Measurements from ENCODE around the gene ABR.

DNA sequence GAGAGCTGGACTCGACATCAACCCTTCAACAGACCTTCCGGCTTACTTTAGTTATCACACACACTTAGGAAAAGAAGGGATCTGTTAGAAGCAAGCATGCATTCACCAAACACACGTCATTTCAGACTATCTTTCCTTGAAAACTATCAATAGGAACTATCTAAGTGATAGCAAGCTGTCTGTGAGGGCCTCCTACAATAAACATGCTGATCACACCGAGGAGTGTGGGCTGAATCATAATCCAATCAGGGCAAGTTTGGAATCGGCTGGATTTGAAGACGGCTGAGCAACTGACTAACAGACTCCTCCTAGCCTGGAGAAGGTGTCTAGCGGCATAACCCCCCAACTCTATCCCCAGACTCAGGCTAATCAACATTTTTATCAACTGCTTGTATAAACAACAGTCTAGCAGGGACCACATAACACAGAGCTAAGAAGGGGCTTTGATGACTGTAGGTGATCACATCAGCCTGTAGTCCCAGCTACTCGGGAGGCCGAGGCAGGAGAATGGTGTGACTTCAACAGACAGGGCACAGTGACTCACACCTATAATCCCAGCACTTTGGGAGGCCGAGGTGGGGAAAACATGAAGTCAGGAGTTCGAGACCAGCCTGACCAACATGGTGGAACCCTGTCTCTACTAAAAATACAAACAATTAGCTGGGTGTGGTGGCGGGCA lies 214.3 kb downstream of the ABR start:
- TF ChIP-seq POLR2A (IDR thresholded peaks at IDR 0.05; ENCODE audit: low read depth, low read length) (no peak), TAF1 (IDR thresholded peaks at IDR 0.05; ENCODE audit: low read depth, low read length) (no peak), POLR2AphosphoS5 (IDR thresholded peaks at IDR 0.05; ENCODE audit: low read depth, low read length) (no peak), POU2F2 (IDR thresholded peaks at IDR 0.05; ENCODE audit: low read depth, low read length) (no peak)

All from GM12891 (cell line).